HTR-8/SVneo (cell line): ENCODE data around the gene PHTF2.
"Not testable (repeated sequence)": the region's sequence is repeated elsewhere in the genome, so short reads cannot be mapped to it uniquely, and the experiment has no call there.

Source experiments
- DNase-seq: peaks from one replicate; pipeline ENCODE4 v3.0.0; 2011; ENCODE audit warnings: low spot score, mixed read lengths; ENCODE audit not compliant: insufficient read length
- FAIRE-seq: peaks from 2 replicates; lab custom pipeline; 2011; peaks lifted over from hg19 to GRCh38; lab: Jason Lieb, UNC

Gene PHTF2

DNA sequence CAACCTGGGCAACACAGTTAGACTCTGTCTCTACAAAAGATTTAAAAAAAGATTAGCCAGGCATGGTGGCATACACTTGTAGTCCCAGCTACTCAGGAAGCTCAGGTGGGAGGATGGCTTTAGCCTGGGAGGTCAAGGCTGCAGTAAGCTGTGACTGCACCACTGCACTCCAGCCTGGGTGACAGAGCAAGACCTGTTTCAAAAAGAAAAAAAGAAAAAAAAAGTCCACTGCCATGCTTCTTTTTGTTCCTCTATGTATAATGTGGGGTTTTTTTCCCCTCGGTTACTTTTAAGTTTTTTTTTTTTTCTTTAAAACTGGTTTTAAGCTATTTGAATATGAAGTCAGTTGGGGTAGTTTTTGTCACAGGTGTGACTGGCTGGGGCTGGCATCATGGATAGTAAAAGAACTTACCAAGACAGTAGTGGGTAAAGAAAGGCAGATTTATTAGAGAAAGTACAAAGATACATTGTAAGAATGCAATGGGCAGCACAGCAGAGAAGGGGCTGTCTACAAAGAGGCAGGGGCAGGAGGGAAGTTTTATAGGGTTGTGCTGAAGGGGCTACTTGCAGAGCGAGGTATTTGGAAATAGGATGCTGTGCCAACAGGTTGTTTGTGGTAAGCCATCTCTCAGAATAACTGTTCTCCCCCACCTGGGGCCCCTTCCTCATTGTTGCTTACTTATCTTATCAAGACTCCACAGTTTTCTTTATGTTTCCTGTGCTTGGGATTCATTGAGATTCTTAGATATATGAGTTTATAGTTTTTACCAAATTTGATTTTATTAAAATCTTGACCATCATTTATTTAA is 177.3 kb downstream of the PHTF2 start:
- DNase-seq (no peak), FAIRE-seq (no peak)

DNA sequence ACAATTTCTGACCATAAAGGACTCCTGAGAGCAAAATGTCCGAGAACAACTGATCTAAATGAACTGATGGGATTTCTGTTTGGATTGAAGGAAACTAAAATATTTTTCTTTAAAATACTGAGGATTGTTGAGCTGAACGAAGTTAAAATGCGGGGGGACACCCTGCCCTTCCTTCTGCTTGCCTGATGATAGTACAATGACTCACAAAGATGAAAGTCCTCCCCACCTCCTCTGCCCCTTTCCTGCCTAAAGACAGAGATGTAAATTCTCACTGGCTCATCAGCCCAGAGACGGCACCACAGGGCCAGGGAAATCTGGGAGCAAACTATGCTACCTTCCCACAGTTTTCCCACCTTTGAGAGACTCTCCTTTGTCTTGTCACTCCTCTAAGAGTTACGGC is 180.6 kb downstream of the PHTF2 start:
- DNase-seq (no peak), FAIRE-seq (no peak)

DNA sequence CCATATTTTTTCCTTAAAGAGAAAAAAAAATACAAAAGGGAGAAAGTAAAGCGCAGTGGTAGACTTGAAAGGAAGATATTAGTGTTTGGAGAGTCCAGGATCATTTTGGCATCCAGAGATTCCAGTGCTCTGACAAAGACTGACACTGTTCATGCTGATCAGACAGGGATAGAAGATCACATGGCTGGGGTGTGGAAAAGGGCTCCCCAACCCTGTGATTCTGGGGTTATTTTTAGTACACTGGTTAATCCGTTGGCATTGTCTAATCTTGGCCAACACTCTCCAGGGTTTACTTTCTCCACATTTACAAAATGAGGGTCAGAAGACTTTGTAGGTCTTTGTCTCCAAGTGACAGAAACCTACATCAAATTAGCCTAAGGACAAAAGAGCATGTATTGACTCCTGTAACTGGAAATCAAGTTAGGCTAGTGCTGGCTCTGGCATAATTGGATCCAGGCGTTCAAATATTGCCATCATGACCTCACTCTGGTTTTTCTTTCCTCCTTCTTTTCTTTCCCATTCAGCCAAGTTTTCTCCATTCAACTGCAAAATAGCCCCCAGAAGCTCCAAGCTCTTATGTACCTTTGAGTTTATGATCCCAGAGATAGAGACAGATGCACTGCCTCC is 181.6 kb downstream of the PHTF2 start:
- no peak for FAIRE-seq

DNA sequence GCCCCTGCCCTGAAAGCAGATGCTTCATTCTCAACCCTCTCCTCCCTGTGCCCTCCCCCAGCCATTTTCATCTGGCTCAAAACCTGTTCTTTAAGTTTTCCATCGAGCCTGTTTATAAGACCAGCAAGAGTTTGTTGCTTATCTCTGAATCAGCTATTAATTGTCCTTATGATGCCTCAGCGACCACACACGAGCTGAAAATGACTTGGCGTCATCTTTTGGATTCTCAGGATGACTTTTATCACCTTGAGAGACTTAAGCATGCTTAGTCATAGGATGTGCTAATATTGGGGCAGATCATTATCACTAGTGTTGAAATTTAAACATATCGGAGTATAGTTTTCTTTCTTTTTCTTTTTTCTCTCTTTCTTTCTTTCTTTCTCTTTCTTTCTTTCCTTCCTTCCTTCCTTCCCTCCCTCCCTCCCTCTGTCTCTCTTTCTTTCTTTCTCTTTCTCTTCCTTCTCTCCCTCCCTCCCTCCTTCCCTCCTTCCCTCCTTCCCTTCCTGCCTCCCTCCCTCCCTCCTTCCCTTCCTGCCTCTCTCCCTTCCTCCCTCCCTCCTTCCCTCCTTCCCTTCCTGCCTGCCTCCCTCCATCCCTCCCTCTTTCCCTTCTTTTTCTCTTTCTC is 184.5 kb downstream of the PHTF2 start:
- FAIRE-seq (no peak), DNase-seq (no peak)

More for the DNA sequence above, 181.6 kb downstream of the PHTF2 start:
- no peak for DNase-seq

DNA sequence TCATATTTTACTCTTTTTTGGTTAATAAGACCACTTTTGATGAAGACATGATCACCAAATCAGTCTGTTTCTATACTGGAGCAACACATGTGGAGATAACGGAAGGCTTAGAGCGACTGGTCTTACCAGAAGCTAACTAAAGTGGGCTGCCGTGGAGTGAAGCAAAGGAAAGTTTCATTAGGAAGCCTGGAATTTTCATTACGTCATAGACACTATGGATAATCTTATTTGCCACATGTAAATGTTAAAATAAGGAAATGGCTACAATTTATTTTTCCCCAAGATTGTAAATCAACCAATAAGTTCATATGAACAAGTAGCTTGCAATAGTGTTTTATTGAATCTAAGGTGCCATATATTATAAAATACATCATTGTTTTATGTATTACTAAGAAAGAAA is 185.4 kb downstream of the PHTF2 start:
- FAIRE-seq (no peak), DNase-seq (no peak)

DNA sequence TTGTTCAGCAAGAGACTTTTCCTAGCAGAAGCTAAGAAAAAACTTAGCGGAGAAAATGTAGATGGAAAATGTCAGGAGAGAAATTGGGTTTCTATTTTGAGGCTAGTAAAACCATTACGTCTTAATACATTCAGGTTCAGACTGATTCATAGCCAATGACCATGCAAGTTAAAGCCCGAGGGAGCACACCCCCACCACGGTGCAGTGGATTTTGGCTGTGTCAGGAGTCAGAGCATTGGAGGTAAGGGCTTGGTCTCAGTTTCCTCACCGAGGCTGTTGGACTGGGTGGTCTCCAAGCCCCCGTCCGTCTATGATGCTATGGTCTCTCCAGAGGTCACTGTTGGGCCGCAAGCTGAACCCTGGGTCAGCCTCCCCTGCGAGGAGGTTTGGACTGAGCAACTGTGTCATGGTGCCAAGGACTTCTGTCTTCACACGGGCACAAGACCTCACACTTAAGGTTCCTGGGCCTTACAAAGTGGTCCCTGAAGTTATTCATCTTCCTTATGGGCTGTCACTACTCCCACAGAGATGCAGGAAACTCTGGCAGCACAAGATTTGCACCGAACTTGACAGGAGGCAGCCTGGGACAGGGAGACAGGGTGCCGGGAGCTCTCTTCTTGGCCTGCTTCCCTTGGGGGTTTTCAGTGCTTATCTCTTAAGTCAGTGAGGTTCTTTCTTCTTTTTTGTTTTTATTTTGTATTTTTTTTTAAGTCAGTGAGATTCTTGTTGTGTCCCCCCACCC is 186.8 kb downstream of the PHTF2 start:
- FAIRE-seq = no peak
- no peak for DNase-seq

DNA sequence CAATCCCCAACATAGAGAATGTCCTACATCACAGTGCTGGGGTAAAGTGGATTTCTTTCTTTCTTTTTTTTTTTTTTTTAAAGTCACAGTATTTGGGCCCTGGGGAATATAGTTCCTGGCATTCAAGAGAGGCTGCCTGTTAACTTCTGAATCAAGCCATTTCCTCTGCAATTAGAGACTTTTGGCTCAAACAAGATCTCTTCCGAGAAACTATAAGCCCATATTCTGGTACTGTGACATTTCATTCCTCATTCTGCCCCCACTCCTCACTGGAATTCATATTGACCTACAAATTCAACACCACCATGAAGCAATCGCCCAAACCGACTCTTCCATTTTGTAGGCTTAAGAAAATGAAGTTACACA is 187.4 kb downstream of the PHTF2 start:
- DNase-seq (no peak), FAIRE-seq (no peak)

DNA sequence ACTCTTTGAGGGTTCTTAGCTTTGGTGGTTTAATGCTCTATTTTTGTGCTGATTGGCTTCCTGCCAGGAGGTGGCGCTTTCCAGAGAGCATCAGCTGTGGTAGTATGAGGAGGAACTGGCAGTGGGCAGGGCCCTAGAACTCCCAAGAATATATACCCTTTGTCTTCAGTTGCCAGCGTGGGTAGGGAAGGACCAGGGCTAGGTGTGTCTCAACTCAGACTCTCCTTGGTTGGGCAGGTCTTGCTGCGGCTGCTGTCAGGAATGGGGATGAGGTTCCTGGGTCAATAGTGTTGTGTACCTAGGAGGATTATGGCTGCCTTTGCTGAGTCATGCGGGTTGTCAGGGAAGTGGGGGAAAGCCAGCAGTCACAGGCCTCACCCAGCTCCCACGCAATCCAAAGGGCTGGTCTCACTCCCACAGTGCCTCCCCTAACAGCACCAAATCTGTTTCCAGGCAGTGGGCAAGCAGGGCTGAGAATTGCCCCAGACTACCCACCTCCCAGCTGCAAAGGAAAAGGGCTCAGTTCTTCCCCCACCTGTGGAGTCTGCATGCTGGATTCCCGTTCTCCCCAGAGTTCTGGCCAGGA is 191.5 kb downstream of the PHTF2 start:
- FAIRE-seq (no peak), DNase-seq (no peak)

DNA sequence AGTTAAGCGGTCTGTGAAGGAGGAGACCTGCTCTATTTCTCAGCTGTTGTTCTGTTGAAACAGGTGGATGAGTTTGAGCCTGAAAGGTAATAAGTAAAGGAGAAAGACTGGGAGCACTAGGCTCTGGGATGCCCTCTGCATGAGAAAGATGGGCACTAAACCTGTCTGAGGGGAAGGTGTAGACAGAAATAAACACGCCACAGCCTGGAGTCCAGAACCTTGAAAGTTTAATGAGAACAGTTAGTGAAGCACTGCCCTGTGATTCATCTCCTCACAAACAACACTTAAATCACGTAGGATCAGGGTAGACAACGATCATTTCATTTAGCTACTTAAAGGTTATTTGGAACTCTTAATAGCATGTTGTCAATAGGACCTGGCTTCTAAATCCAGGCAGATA is 193.1 kb downstream of the PHTF2 start:
- DNase-seq = no peak
- FAIRE-seq = no peak

DNA sequence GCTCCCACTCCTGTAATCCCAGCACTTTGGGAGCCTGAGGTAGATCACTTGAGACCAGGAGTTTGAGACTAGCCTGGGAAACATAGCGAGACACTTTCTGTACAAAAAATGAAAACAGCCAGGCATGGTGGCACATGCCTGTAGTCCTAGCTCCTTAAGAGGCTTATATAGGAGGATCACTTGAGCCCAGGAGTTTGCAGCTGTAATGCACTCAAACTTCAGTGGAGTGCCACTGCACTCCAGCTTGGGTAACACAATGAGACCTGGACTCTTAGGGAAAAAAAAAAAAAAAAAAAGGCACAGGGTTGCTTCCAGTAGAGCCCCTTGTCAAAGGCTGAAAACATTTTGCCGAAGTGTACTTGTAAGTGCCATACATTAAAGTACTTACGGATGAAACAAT is 195.3 kb downstream of the PHTF2 start:
- FAIRE-seq (no peak), DNase-seq (no peak)

DNA sequence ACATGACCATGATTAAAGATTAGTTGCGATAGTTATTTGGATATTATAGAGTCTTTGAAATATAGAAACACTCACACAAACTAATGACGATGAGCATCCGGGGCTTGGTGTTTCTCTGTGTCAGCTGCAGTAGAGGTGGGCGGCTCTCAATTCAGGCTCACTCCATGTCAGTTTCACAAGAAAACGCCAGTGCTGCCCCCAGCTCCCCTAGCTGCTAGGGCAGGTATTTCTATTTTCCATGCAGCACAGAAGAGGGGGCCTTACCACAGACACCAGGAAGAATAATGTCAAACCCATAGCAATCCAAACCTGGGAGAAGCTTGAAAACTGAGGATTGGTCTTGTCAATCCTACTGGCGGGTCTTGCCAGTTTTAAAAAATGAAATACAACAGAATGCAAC is 197.1 kb downstream of the PHTF2 start:
- DNase-seq (no peak), FAIRE-seq (no peak)

DNA sequence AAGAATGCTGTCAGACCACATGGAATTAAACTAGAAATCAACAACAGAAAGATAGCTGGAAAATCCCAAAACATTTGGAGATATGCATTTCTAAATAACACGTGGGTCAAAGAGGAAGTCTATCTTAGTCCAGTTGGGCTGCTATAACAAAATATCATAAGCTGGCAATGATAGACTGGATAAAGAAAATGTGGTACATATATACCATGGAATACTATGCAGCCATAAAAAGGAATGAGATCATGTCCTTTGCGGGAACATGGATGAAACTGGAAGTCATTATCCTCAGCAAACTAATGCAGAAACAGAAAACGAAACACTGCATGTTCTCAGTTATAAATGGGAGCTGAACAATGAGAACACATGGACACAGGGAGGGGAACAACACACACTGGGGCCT is 200.6 kb downstream of the PHTF2 start:
- not testable (repeated sequence) for DNase-seq, FAIRE-seq

DNA sequence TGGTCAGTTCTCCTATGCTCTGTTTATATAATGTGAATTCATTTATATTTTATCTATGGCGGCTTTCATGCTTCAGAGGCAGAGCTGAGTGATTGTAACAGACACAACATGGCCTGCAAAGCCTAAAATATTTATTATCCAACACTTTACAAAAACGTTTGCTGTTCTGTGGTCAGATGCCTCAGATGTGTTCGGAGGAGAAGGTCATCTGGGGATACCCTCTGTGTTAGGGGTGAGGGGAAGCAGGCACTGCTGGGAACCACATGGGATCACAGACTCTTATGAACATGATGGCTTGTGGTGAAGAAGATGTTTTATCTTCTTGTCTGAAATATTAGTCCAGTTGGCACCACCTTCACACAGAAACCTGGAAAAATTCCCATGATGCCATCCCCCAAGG is 203.4 kb downstream of the PHTF2 start:
- no peak for FAIRE-seq

DNA sequence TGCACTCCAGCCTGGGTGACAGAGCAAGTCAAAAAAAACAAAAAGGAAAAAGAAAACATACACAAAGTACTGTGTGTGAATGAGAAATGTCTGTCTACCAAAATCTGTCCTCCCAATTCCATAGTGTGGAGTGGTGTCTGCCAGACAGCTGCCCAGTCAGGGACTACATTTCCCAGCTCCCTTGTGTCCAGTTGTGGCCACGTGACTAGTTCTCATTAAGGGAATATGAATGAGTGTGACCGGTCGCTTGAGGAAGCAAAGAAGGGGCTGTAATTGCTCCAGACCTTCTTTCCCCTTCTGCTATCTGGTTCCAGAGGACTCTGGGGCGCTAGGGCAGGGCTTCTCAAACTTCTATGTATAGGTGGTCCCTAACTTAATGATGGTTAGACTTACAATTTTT is 204.1 kb downstream of the PHTF2 start:
- DNase-seq (no peak), FAIRE-seq (no peak)

More for the DNA sequence above, 203.4 kb downstream of the PHTF2 start:
- no peak for DNase-seq

DNA sequence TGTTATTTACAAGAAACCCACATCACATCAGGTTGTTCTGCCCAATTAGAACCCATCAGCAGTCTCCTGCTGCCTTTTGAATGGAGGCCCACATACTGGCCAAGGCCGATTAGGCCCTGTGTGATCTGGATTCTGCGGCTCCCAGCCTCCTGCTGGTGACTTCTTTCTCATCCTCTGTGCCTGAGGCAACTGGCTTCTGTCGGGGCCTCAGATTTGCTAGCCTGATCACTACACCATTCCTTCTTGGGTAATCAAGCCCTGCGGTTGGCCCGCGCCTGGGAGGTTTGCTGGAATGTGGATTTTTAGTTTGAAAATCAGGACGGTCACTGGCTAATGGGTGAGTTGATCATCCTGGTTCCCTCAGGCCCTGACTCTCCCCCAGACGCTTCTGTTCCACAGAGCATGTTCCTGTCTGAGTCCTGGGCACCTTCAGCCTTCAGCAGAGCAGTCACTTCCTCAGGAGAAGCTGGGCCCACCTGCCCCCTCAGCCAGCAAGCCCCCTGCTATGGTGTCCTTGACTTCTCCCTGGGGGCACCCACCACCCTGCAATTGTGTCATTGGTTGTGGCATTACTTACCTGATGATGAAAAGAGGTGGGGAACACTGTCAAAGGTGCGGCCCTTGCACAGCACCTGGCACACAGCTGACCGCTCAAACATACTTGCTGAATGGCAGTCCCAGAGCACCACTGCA is 207.6 kb downstream of the PHTF2 start:
- no peak for DNase-seq
- no peak for FAIRE-seq
